Measurements from ENCODE around the gene TOR1AIP2.
"Not testable (repeated sequence)": the region's sequence is repeated elsewhere in the genome, so short reads cannot be mapped to it uniquely, and the experiment has no call there.

The TOR1AIP2 gene

GRCh38 chr1:179872558-179872957, 5.0 kb downstream of the TOR1AIP2 start:
- Histone ChIP-seq H3K36me3 (ENCODE audit: control insufficient read depth, low read depth, low read length) (peaks cover 48% of the 10 kb centered on the region), H3K9ac (ENCODE audit: low read length) (no peak overlapping the region), H3K9me3 (ENCODE audit: control insufficient read depth, low read depth, low read length) (no peaks in the 10 kb centered on the region), H3K27ac (ENCODE audit: low read length) (no peak overlapping the region), H3K4me3 (ENCODE audit: low read length) (no peak overlapping the region), H3K4me1 (ENCODE audit: control insufficient read depth, low read depth, low read length) (peaks cover 7% of the 10 kb centered on the region), H3K27me3 (ENCODE audit: control insufficient read depth, insufficient read depth, low read length) (no peaks in the 10 kb centered on the region)

GRCh38 chr1:179871940-179872339, 5.7 kb downstream of the TOR1AIP2 start:
- Histone ChIP-seq H3K27me3 (ENCODE audit: control insufficient read depth, insufficient read depth, low read length) (no peaks in the 10 kb centered on the region), H3K4me3 (ENCODE audit: low read length) (no peak overlapping the region), H3K27ac (ENCODE audit: low read length) (no peak overlapping the region), H3K9ac (ENCODE audit: low read length) (no peak overlapping the region), H3K36me3 (ENCODE audit: control insufficient read depth, low read depth, low read length) (peaks cover 50% of the 10 kb centered on the region), H3K9me3 (ENCODE audit: control insufficient read depth, low read depth, low read length) (no peaks in the 10 kb centered on the region), H3K4me1 (ENCODE audit: control insufficient read depth, low read depth, low read length) (peaks cover 7% of the 10 kb centered on the region)

- Histone ChIP-seq H3K4me1 (ENCODE audit: control insufficient read depth, low read depth, low read length) (no peaks in the 10 kb centered on the region), H3K9me3 (ENCODE audit: control insufficient read depth, low read depth, low read length) (no peaks in the 10 kb centered on the region), H3K27me3 (ENCODE audit: control insufficient read depth, insufficient read depth, low read length) (no peaks in the 10 kb centered on the region), H3K9ac (ENCODE audit: low read length) (no peak overlapping the region), H3K4me3 (ENCODE audit: low read length) (no peak overlapping the region), H3K36me3 (ENCODE audit: control insufficient read depth, low read depth, low read length) (peaks cover 55% of the 10 kb centered on the region), H3K27ac (ENCODE audit: low read length) (no peak overlapping the region)
Measured at GRCh38 chr1:179870870-179871269, 6.7 kb downstream of the TOR1AIP2 start.

- Histone ChIP-seq H3K36me3 (ENCODE audit: control insufficient read depth, low read depth, low read length) (peaks cover 47% of the 10 kb centered on the region), H3K9ac (ENCODE audit: low read length) (no peak overlapping the region), H3K9me3 (ENCODE audit: control insufficient read depth, low read depth, low read length) (no peaks in the 10 kb centered on the region), H3K4me1 (ENCODE audit: control insufficient read depth, low read depth, low read length) (no peaks in the 10 kb centered on the region), H3K27ac (ENCODE audit: low read length) (no peak overlapping the region), H3K4me3 (ENCODE audit: low read length) (no peak overlapping the region), H3K27me3 (ENCODE audit: control insufficient read depth, insufficient read depth, low read length) (no peaks in the 10 kb centered on the region)
Measured at GRCh38 chr1:179867493-179868330, 9.9 kb downstream of the TOR1AIP2 start.

- Histone ChIP-seq H3K27ac (ENCODE audit: low read length) (no peak overlapping the region), H3K36me3 (ENCODE audit: control insufficient read depth, low read depth, low read length) (peaks cover 44% of the 10 kb centered on the region), H3K4me1 (ENCODE audit: control insufficient read depth, low read depth, low read length) (no peaks in the 10 kb centered on the region), H3K9ac (ENCODE audit: low read length) (no peak overlapping the region), H3K9me3 (ENCODE audit: control insufficient read depth, low read depth, low read length) (no peaks in the 10 kb centered on the region), H3K4me3 (ENCODE audit: low read length) (no peak overlapping the region), H3K27me3 (ENCODE audit: control insufficient read depth, insufficient read depth, low read length) (no peaks in the 10 kb centered on the region)
Measured at GRCh38 chr1:179866616-179867015, 11.0 kb downstream of the TOR1AIP2 start.

GRCh38 chr1:179865377-179865776, 12.2 kb downstream of the TOR1AIP2 start:
- peaks cover 37% of the 10 kb centered on the region for H3K36me3 ChIP-seq (ENCODE audit: control insufficient read depth, low read depth, low read length)

GRCh38 chr1:179860652-179861051, 17.0 kb downstream of the TOR1AIP2 start:
- peaks cover 18% of the 10 kb centered on the region for H3K36me3 ChIP-seq (ENCODE audit: control insufficient read depth, low read depth, low read length)
- H3K9ac ChIP-seq (ENCODE audit: low read length) = no peak overlapping the region
- no peak overlapping the region for H3K27ac ChIP-seq (ENCODE audit: low read length)
- H3K4me1 ChIP-seq (ENCODE audit: control insufficient read depth, low read depth, low read length) = peaks cover 3% of the 10 kb centered on the region
- H3K9me3 ChIP-seq (ENCODE audit: control insufficient read depth, low read depth, low read length) = no peaks in the 10 kb centered on the region
- no peak overlapping the region for H3K4me3 ChIP-seq (ENCODE audit: low read length)
- H3K27me3 ChIP-seq (ENCODE audit: control insufficient read depth, insufficient read depth, low read length) = no peaks in the 10 kb centered on the region

More at GRCh38 chr1:179865377-179865776, 12.2 kb downstream of the TOR1AIP2 start:
- Histone ChIP-seq H3K27me3 (ENCODE audit: control insufficient read depth, insufficient read depth, low read length) (no peaks in the 10 kb centered on the region), H3K9me3 (ENCODE audit: control insufficient read depth, low read depth, low read length) (no peaks in the 10 kb centered on the region), H3K4me1 (ENCODE audit: control insufficient read depth, low read depth, low read length) (no peaks in the 10 kb centered on the region), H3K4me3 (ENCODE audit: low read length) (no peak overlapping the region), H3K27ac (ENCODE audit: low read length) (no peak overlapping the region), H3K9ac (ENCODE audit: low read length) (no peak overlapping the region)

- Histone ChIP-seq H3K27me3 (ENCODE audit: control insufficient read depth, insufficient read depth, low read length) (no peaks in the 10 kb centered on the region), H3K9ac (ENCODE audit: low read length) (no peak overlapping the region), H3K36me3 (ENCODE audit: control insufficient read depth, low read depth, low read length) (no peaks in the 10 kb centered on the region), H3K27ac (ENCODE audit: low read length) (no peak overlapping the region), H3K4me3 (ENCODE audit: low read length) (no peak overlapping the region), H3K4me1 (ENCODE audit: control insufficient read depth, low read depth, low read length) (peaks cover 3% of the 10 kb centered on the region), H3K9me3 (ENCODE audit: control insufficient read depth, low read depth, low read length) (no peaks in the 10 kb centered on the region)
Measured at GRCh38 chr1:179857009-179857408, 20.6 kb downstream of the TOR1AIP2 start.

- H3K27ac ChIP-seq (ENCODE audit: low read length) = no peak overlapping the region
- peaks cover 3% of the 10 kb centered on the region for H3K4me1 ChIP-seq (ENCODE audit: control insufficient read depth, low read depth, low read length)
- H3K36me3 ChIP-seq (ENCODE audit: control insufficient read depth, low read depth, low read length) = no peaks in the 10 kb centered on the region
- no peak overlapping the region for H3K4me3 ChIP-seq (ENCODE audit: low read length)
- H3K9me3 ChIP-seq (ENCODE audit: control insufficient read depth, low read depth, low read length) = no peaks in the 10 kb centered on the region
- no peak overlapping the region for H3K9ac ChIP-seq (ENCODE audit: low read length)
- H3K27me3 ChIP-seq (ENCODE audit: control insufficient read depth, insufficient read depth, low read length) = no peaks in the 10 kb centered on the region
Measured at GRCh38 chr1:179856296-179856695, 21.3 kb downstream of the TOR1AIP2 start.

- H3K4me3 ChIP-seq (ENCODE audit: low read length); H3K27me3 ChIP-seq (ENCODE audit: control insufficient read depth, insufficient read depth, low read length); H3K27ac ChIP-seq (ENCODE audit: low read length); H3K4me1 ChIP-seq (ENCODE audit: control insufficient read depth, low read depth, low read length); H3K36me3 ChIP-seq (ENCODE audit: control insufficient read depth, low read depth, low read length); H3K9me3 ChIP-seq (ENCODE audit: control insufficient read depth, low read depth, low read length); H3K9ac ChIP-seq (ENCODE audit: low read length): not testable (repeated sequence)
Measured at GRCh38 chr1:179855831-179856230, 21.8 kb downstream of the TOR1AIP2 start.

GRCh38 chr1:179853102-179853501, 24.5 kb downstream of the TOR1AIP2 start:
- Histone ChIP-seq H3K9ac (ENCODE audit: low read length) (no peak overlapping the region), H3K36me3 (ENCODE audit: control insufficient read depth, low read depth, low read length) (peaks cover 22% of the 10 kb centered on the region), H3K27me3 (ENCODE audit: control insufficient read depth, insufficient read depth, low read length) (no peaks in the 10 kb centered on the region), H3K4me3 (ENCODE audit: low read length) (no peak overlapping the region), H3K27ac (ENCODE audit: low read length) (no peak overlapping the region), H3K9me3 (ENCODE audit: control insufficient read depth, low read depth, low read length) (no peaks in the 10 kb centered on the region), H3K4me1 (ENCODE audit: control insufficient read depth, low read depth, low read length) (no peaks in the 10 kb centered on the region)

GRCh38 chr1:179848233-179848632, 29.4 kb downstream of the TOR1AIP2 start:
- Histone ChIP-seq H3K27me3 (ENCODE audit: control insufficient read depth, insufficient read depth, low read length) (no peaks in the 10 kb centered on the region), H3K4me3 (ENCODE audit: low read length) (no peak overlapping the region), H3K27ac (ENCODE audit: low read length) (no peak overlapping the region), H3K9me3 (ENCODE audit: control insufficient read depth, low read depth, low read length) (no peaks in the 10 kb centered on the region), H3K4me1 (ENCODE audit: control insufficient read depth, low read depth, low read length) (no peaks in the 10 kb centered on the region), H3K9ac (ENCODE audit: low read length) (no peak overlapping the region), H3K36me3 (ENCODE audit: control insufficient read depth, low read depth, low read length) (peaks cover 47% of the 10 kb centered on the region)

Data from iPS-18a (cell line).